H1 (cell line): ENCODE measurements around the gene SRRM5. TPM values are rescaled to one million over a fixed set of nuclear protein-coding genes. Genes with fewer than 3 reads are reported as not detected.

Source experiments
- ATF2 ChIP-seq: IDR thresholded peaks from 2 replicates; pipeline ENCODE4 v1.6.1; 2012; ENCODE audit warnings: low read length, inconsistent platforms
- BCL11A ChIP-seq, 2 experiments: IDR thresholded peaks; one replicate each; pipeline ENCODE4 v1.6.1; 2011; ENCODE audit warnings: low read depth in 2 of 2, low read length in 2 of 2, mild to moderate bottlenecking in 2 of 2
- BRCA1 ChIP-seq: IDR thresholded peaks from 2 replicates; pipeline ENCODE4 v1.6.1; 2012; ENCODE audit warnings: low read depth, low read length, improper control_type of control experiment
- CEBPB ChIP-seq: IDR thresholded peaks from 2 replicates; pipeline ENCODE4 v1.6.1; 2012; ENCODE audit warnings: low read depth, low read length
- CREB1 ChIP-seq: IDR thresholded peaks from 2 replicates; pipeline ENCODE4 v1.6.1; 2012; ENCODE audit warnings: inconsistent platforms
- EP300 ChIP-seq, 2 experiments: IDR thresholded peaks; 1 replicate in 1 of 2; 2 replicates in 1 of 2; pipeline ENCODE4 v1.6.1; 2011 to 2012; ENCODE audit warnings: low read depth in 2 of 2, low read length in 2 of 2, mild to moderate bottlenecking in 2 of 2, borderline replicate concordance in 1 of 2, inconsistent platforms in 1 of 2, moderate library complexity in 1 of 2
- GABPA ChIP-seq: IDR thresholded peaks from 2 replicates; pipeline ENCODE4 v1.6.1; 2011; ENCODE audit warnings: mild to moderate bottlenecking, low read length, moderate library complexity, borderline replicate concordance; ENCODE audit not compliant: insufficient read depth
- HDAC6 ChIP-seq: IDR thresholded peaks from one replicate; pipeline ENCODE4 v1.7.1; 2012; ENCODE audit warnings: low read depth, mild to moderate bottlenecking, inconsistent platforms, low read length, moderate library complexity
- KDM5A ChIP-seq: fragments of 200-600 bp; IDR thresholded peaks from 2 replicates; pipeline ENCODE4 v1.7.1; 2012; ENCODE audit warnings: mild to moderate bottlenecking, low read length, inconsistent platforms, mixed read lengths
- MAFK ChIP-seq: IDR thresholded peaks from 2 replicates; pipeline ENCODE4 v1.6.1; 2012; ENCODE audit warnings: low read depth, mild to moderate bottlenecking, improper control_type of control experiment, low read length
- PHF8 ChIP-seq: fragments of 200-600 bp; sonication (generic); conservative IDR thresholded peaks from 2 replicates; pipeline ENCODE4 v1.7.1; 2012; ENCODE audit warnings: low read depth, mild to moderate bottlenecking, inconsistent platforms, low read length, moderate library complexity
- POLR2A ChIP-seq, 2 experiments: IDR thresholded peaks; 1 replicate in 1 of 2; 2 replicates in 1 of 2; pipeline ENCODE4 v1.6.1; 2011; ENCODE audit warnings: low read depth in 2 of 2, low read length in 2 of 2, mild to moderate bottlenecking in 2 of 2; ENCODE audit errors: control extremely low read depth in 1 of 2
- POU5F1 ChIP-seq: IDR thresholded peaks from 2 replicates; pipeline ENCODE4 v1.6.1; 2011; ENCODE audit warnings: low read depth, mild to moderate bottlenecking, low read length, moderate library complexity
- RFX5 ChIP-seq: IDR thresholded peaks from 2 replicates; pipeline ENCODE4 v1.6.1; 2011; ENCODE audit warnings: low read depth, low read length, improper control_type of control experiment, borderline replicate concordance
- SIN3A ChIP-seq, 2 experiments: IDR thresholded peaks in 1 of 2; conservative IDR thresholded peaks in 1 of 2; 2 replicates each; pipeline ENCODE4 v1.6.1; 2011 to 2012; ENCODE audit warnings: low read length in 2 of 2, improper control_type of control experiment in 1 of 2, low read depth in 1 of 2, mild to moderate bottlenecking in 1 of 2
- SIX5 ChIP-seq: IDR thresholded peaks from 2 replicates; pipeline ENCODE4 v1.6.1; 2011; ENCODE audit warnings: mild to moderate bottlenecking, low read depth, low read length
- SP4 ChIP-seq: IDR thresholded peaks from 2 replicates; pipeline ENCODE4 v1.6.1; 2012; ENCODE audit warnings: low read length, inconsistent platforms
- SRF ChIP-seq: IDR thresholded peaks from 2 replicates; pipeline ENCODE4 v1.6.1; 2011; ENCODE audit warnings: mild to moderate bottlenecking, low read depth, low read length, moderate library complexity
- TAF1 ChIP-seq: IDR thresholded peaks from 2 replicates; pipeline ENCODE4 v1.6.1; 2011; ENCODE audit warnings: mild to moderate bottlenecking, low read depth, low read length
- TBP ChIP-seq: IDR thresholded peaks from 2 replicates; pipeline ENCODE4 v1.6.1; 2011; ENCODE audit warnings: low read depth, low read length, improper control_type of control experiment
- TEAD4 ChIP-seq: IDR thresholded peaks from 2 replicates; pipeline ENCODE4 v1.6.1; 2012; ENCODE audit warnings: low read depth, low read length, inconsistent platforms, mixed read lengths
- polyA plus RNA-seq, 7 experiments: library from polyadenylated mRNA; depleted of rRNA in 3 of 7; stranded (reverse) in 5 of 7; unstranded in 2 of 7; fragments of >200 nt in 5 of 7; fragments of 200-250 nt in 2 of 7; gene quantifications; 1 replicate in 5 of 7; 2 replicates in 1 of 7; 4 replicates in 1 of 7; pipeline versions ENCODE4 v1.2.1 to v1.2.3, GENCODE V29; 2011 to 2013; ENCODE audit warnings: missing spikeins in 2 of 7, mixed read lengths in 2 of 7
- total RNA-seq: library from RNA; stranded (reverse); fragmentation: NEBNext Ultra II Directional; extraction: Animal tissue kit (Norgen Biotek cat#: 25700); gene quantifications from 2 replicates; pipeline ENCODE4 v1.2.1, GENCODE V29; 2021
- TF ChIP-seq, protein P1 (sequence below): IDR thresholded peaks from 2 replicates; pipeline ENCODE4 v1.6.1; 2011; ENCODE audit warnings: low read depth, mild to moderate bottlenecking, low read length; ENCODE audit not compliant: insufficient read depth

The SRRM5 gene
- total and polyA plus RNA-seq, 2 of the 8 experiments (the other 6 are each of a cell fraction or from before 2014, with no cell fraction given), result 0.06 to 0.11 TPM

- no peak for TF ChIP-seq TEAD4
- TF ChIP-seq SP4, result peak; percentile 99
- no peak for TF ChIP-seq BCL11A (IDR thresholded peaks at IDR 0.05; ENCODE audit: low read depth in 2 of 2, low read length in 2 of 2)
- peak; percentile 25 to 67; a peak in 2 of 4 replicates for TF ChIP-seq SIN3A (conservative IDR thresholded peaks at IDR 0.05 in 1 of 2, IDR thresholded peaks at IDR 0.05 in 1 of 2; ENCODE audit: low read depth in 1 of 2, low read length in 2 of 2)
- no peak for TF ChIP-seq SIX5
- no peak for TF ChIP-seq EP300 (IDR thresholded peaks at IDR 0.05; ENCODE audit: borderline replicate concordance in 1 of 2, low read depth in 2 of 2, low read length in 2 of 2)
- TF ChIP-seq SRF, result peak; percentile 62
- TF ChIP-seq PHF8, result peak; percentile 70
- TF ChIP-seq ATF2, result peak; percentile 88
- TF ChIP-seq POLR2A (IDR thresholded peaks at IDR 0.05; ENCODE audit: control extremely low read depth in 1 of 2, low read depth in 2 of 2, low read length in 2 of 2), result peak in 1 of 2 experiments; percentile 66; a peak in 2 of 3 replicates
- peak; percentile 99 for TF ChIP-seq CREB1
- no peak for TF ChIP-seq MAFK
- no peak for TF ChIP-seq POU5F1
- TF ChIP-seq KDM5A, result no peak; the same call in 1 of the 2 replicates
- TF ChIP-seq TBP, result peak; percentile 29
- no peak for TF ChIP-seq CEBPB
- TF ChIP-seq BRCA1, result no peak
- TF ChIP-seq TAF1, result peak; percentile 79
- TF ChIP-seq GABPA, result no peak
- no peak for TF ChIP-seq HDAC6
- TF ChIP-seq, protein P1, sequence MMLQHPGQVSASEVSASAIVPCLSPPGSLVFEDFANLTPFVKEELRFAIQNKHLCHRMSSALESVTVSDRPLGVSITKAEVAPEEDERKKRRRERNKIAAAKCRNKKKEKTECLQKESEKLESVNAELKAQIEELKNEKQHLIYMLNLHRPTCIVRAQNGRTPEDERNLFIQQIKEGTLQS, result peak; percentile 79
- no peak for TF ChIP-seq RFX5
Observed at GRCh38 chr19:43595999-43596841, 15.7 kb upstream of the SRRM5 start, which contains the start of the genes IRGQ and ZNF576 (continued).
